ENCODE results near the gene XXYLT1. TPM values are rescaled to one million over a fixed set of nuclear protein-coding genes. Genes with fewer than 3 reads are reported as not detected.
"Not testable (repeated sequence)": the region's sequence is repeated elsewhere in the genome, so short reads cannot be mapped to it uniquely, and the experiment has no call there.

The XXYLT1 gene
- total RNA-seq, 1 experiment from 2014 or later = 7.3 TPM

DNA sequence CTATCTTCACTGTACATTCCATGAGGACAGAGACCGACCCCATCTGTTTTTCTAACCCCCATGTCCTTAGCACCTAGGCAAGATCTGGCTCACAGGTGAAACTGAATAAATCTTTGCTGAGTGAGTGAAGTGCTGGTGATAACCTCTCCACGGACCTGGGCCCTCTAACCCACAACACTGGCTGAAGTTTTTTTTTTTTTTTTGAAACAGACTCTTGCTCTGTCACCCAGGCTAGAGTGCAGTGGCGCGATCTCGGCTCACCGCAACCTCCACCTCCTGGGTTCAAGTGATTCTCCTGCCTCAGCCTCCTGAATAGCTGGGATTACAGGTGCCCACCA, 84.3 kb downstream of the XXYLT1 start:
- not testable (repeated sequence) for H3K4me1 ChIP-seq (ENCODE audit: low read length); H2AFZ ChIP-seq (ENCODE audit: low read length); H3K79me2 ChIP-seq (ENCODE audit: low read length); H3K27ac ChIP-seq (ENCODE audit: low read length); H3K4me2 ChIP-seq (ENCODE audit: low read depth, low read length, poor library complexity, severe bottlenecking); H3K9me3 ChIP-seq (ENCODE audit: low read length); H3K4me3 ChIP-seq (ENCODE audit: low read length); H3K36me3 ChIP-seq (ENCODE audit: insufficient read depth, low read length); DNase-seq; H3K9ac ChIP-seq (ENCODE audit: low read length); H3K27me3 ChIP-seq (ENCODE audit: low read length); H3K9me2 ChIP-seq (replicated peaks; ENCODE audit: insufficient read depth, low read length)
- peaks cover 64% of the 10 kb centered on the region for H4K20me1 ChIP-seq (ENCODE audit: insufficient read depth, low read depth, low read length)

GRCh38 chr3:195186041-195186709, 84.8 kb downstream of the XXYLT1 start:
- Histone ChIP-seq H3K4me2 (ENCODE audit: low read depth, low read length, poor library complexity, severe bottlenecking) (no peak overlapping the region), H3K79me2 (ENCODE audit: low read length) (no peaks in the 10 kb centered on the region), H3K27ac (ENCODE audit: low read length) (no peak overlapping the region), H2AFZ (ENCODE audit: low read length) (no peak overlapping the region), H3K27me3 (ENCODE audit: low read length) (no peaks in the 10 kb centered on the region; the same call in 1 of the 2 replicates), H4K20me1 (ENCODE audit: insufficient read depth, low read depth, low read length) (peaks cover 69% of the 10 kb centered on the region), H3K36me3 (ENCODE audit: insufficient read depth, low read length) (no peaks in the 10 kb centered on the region), H3K9ac (ENCODE audit: low read length) (no peak overlapping the region), H3K9me2 (replicated peaks; ENCODE audit: insufficient read depth, low read length) (no peaks in the 10 kb centered on the region), H3K9me3 (ENCODE audit: low read length) (no peaks in the 10 kb centered on the region; the same call in 1 of the 2 replicates), H3K4me1 (ENCODE audit: low read length) (no peaks in the 10 kb centered on the region), H3K4me3 (ENCODE audit: low read length) (no peak overlapping the region)
- no peak for DNase-seq

DNA sequence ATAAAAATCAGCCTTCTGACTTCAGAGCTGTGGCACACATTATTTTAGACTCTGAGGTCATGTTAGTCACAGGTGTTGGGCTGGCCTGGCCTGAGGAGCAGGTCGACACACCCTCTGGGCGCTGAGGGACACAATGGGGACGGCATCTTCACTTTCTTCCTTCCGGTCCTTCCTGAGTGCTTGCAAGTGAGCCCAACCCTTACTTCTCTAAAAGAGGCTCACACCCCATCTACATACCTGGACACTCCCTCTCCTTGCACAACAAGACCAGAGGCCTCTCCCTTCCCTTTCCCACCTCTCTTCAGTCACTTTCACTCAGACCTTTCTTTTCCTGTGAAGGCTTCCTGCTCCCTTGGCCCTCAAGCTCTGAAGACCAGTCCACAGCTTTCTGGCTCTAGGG, 85.4 kb downstream of the XXYLT1 start:
- Histone ChIP-seq H3K4me3 (ENCODE audit: low read length) (no peak overlapping the region), H3K27me3 (ENCODE audit: low read length) (no peaks in the 10 kb centered on the region; the same call in 1 of the 2 replicates), H3K4me1 (ENCODE audit: low read length) (no peaks in the 10 kb centered on the region), H2AFZ (ENCODE audit: low read length) (no peak overlapping the region), H3K9me3 (ENCODE audit: low read length) (no peaks in the 10 kb centered on the region), H4K20me1 (ENCODE audit: insufficient read depth, low read depth, low read length) (peaks cover 75% of the 10 kb centered on the region), H3K36me3 (ENCODE audit: insufficient read depth, low read length) (no peaks in the 10 kb centered on the region), H3K79me2 (ENCODE audit: low read length) (no peaks in the 10 kb centered on the region), H3K9me2 (replicated peaks; ENCODE audit: insufficient read depth, low read length) (no peaks in the 10 kb centered on the region), H3K27ac (ENCODE audit: low read length) (no peak overlapping the region), H3K9ac (ENCODE audit: low read length) (no peak overlapping the region), H3K4me2 (ENCODE audit: low read depth, low read length, poor library complexity, severe bottlenecking) (no peak overlapping the region)
- no peak for DNase-seq

DNA sequence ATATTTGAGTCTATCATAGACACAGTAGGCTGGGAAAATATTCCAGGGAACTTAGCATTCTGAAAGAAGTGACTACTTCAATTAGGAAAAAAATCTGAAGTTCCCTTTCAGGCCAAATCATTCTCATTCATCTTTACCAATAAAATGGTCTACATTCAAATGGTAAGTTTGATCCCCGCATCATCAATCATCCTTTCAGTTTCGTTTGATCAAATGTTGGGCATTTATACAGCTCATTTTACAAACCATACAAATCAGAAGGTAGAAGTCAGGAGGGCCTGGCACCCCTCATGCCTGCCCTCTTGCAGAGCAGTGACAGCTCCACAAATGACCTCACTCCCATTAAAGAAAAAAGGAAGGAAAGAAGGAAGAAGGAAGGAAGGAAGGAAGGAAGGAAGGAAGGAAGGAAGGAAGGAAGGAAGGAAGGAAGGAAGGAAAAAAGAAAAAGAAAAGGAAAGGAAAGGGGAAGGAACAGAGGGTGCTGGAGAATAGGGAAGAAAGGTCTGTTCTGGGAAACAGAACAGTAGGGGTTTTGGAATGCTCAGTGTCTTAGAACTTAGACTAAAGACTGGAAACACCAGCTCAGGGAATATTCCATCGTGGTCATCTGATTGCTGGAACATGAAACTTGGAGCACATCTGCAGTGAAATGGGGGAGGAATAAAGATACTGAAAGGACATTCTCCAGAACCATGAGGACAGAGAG, 86.1 kb downstream of the XXYLT1 start:
- no peak overlapping the region for H3K4me3 ChIP-seq (ENCODE audit: low read length)
- no peaks in the 10 kb centered on the region for H3K36me3 ChIP-seq (ENCODE audit: insufficient read depth, low read length)
- no peak overlapping the region for H3K27ac ChIP-seq (ENCODE audit: low read length)

DNA sequence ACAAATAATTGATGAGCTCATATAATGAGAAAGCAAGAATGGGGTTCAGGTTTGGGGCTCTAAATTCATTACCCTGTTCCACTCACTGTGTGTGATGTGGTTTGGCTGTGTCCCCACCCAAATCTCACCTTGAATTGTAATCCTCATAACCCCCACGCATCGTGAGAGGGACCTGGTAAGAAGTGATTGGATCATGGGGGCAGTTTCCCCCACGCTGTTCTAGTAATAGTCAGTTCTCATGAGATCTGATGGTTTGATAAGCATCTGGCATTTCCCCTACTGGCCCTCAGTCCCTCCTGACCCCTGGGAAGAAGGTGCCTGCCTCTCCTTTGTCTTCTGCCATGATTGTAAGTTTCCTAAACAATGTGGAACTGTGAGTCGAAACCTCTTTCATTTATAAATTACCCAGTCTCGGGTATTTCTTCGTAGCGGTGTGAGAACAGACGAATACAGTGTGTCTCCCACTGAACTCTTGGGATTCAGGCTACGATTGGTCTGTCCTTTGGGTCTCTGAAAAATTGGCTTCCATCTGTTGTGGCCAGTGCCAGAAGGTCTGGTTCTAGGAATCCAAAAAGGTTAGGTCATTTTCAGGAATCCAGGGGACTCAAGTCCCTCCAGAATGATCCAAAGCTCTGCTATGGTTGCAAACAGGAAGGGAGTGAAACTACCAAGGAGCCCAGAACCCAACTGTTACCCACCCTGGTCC, 87.7 kb downstream of the XXYLT1 start:
- H3K9ac ChIP-seq (ENCODE audit: low read length) = no peak overlapping the region
- H3K79me2 ChIP-seq (ENCODE audit: low read length) = no peaks in the 10 kb centered on the region
- no peak overlapping the region for H3K27ac ChIP-seq (ENCODE audit: low read length)
- DNase-seq = no peak
- no peaks in the 10 kb centered on the region for H3K9me3 ChIP-seq (ENCODE audit: low read length)
- no peaks in the 10 kb centered on the region for H3K36me3 ChIP-seq (ENCODE audit: insufficient read depth, low read length)
- peaks cover 66% of the 10 kb centered on the region for H4K20me1 ChIP-seq (ENCODE audit: insufficient read depth, low read depth, low read length)
- H2AFZ ChIP-seq (ENCODE audit: low read length) = no peak overlapping the region
- no peak overlapping the region for H3K4me2 ChIP-seq (ENCODE audit: low read depth, low read length, poor library complexity, severe bottlenecking)
- no peak overlapping the region for H3K4me3 ChIP-seq (ENCODE audit: low read length)
- no peaks in the 10 kb centered on the region for H3K9me2 ChIP-seq (replicated peaks; ENCODE audit: insufficient read depth, low read length)
- H3K27me3 ChIP-seq (ENCODE audit: low read length) = no peaks in the 10 kb centered on the region
- H3K4me1 ChIP-seq (ENCODE audit: low read length) = no peaks in the 10 kb centered on the region

More for the DNA sequence above, 86.1 kb downstream of the XXYLT1 start:
- H3K9ac ChIP-seq (ENCODE audit: low read length) = no peak overlapping the region
- no peaks in the 10 kb centered on the region for H3K9me3 ChIP-seq (ENCODE audit: low read length)
- H4K20me1 ChIP-seq (ENCODE audit: insufficient read depth, low read depth, low read length) = peaks cover 80% of the 10 kb centered on the region
- no peak overlapping the region for H3K4me2 ChIP-seq (ENCODE audit: low read depth, low read length, poor library complexity, severe bottlenecking)
- H2AFZ ChIP-seq (ENCODE audit: low read length) = no peak overlapping the region
- no peaks in the 10 kb centered on the region for H3K79me2 ChIP-seq (ENCODE audit: low read length)
- H3K4me1 ChIP-seq (ENCODE audit: low read length) = no peaks in the 10 kb centered on the region
- no peaks in the 10 kb centered on the region for H3K9me2 ChIP-seq (replicated peaks; ENCODE audit: insufficient read depth, low read length)
- no peak for DNase-seq
- no peaks in the 10 kb centered on the region; the same call in 1 of the 2 replicates for H3K27me3 ChIP-seq (ENCODE audit: low read length)

DNA sequence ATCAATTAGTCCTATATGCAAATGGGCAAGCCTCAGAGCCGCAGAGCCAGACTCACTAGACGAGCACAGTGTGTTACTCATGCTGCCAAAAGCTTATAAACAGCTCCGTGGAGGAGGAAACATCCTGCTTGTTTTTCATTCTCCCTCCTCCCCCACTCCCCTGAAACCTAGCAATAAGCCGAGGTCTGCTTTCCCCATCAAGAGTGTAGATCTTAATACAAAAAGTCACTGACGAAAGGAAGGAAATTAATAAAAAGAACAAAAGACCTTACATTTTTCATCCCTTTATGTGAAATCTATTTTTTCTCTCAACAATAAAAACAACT, 88.5 kb downstream of the XXYLT1 start:
- H3K9ac ChIP-seq (ENCODE audit: low read length) = no peak overlapping the region
- DNase-seq = no peak
- H3K27me3 ChIP-seq (ENCODE audit: low read length) = no peaks in the 10 kb centered on the region
- no peak overlapping the region for H3K4me2 ChIP-seq (ENCODE audit: low read depth, low read length, poor library complexity, severe bottlenecking)
- peaks cover 59% of the 10 kb centered on the region for H4K20me1 ChIP-seq (ENCODE audit: insufficient read depth, low read depth, low read length)
- H2AFZ ChIP-seq (ENCODE audit: low read length) = no peak overlapping the region
- no peak overlapping the region for H3K4me3 ChIP-seq (ENCODE audit: low read length)
- no peaks in the 10 kb centered on the region for H3K9me3 ChIP-seq (ENCODE audit: low read length)
- no peaks in the 10 kb centered on the region for H3K4me1 ChIP-seq (ENCODE audit: low read length)
- no peaks in the 10 kb centered on the region for H3K9me2 ChIP-seq (replicated peaks; ENCODE audit: insufficient read depth, low read length)
- no peaks in the 10 kb centered on the region for H3K79me2 ChIP-seq (ENCODE audit: low read length)
- no peak overlapping the region for H3K27ac ChIP-seq (ENCODE audit: low read length)
- no peaks in the 10 kb centered on the region for H3K36me3 ChIP-seq (ENCODE audit: insufficient read depth, low read length)

DNA sequence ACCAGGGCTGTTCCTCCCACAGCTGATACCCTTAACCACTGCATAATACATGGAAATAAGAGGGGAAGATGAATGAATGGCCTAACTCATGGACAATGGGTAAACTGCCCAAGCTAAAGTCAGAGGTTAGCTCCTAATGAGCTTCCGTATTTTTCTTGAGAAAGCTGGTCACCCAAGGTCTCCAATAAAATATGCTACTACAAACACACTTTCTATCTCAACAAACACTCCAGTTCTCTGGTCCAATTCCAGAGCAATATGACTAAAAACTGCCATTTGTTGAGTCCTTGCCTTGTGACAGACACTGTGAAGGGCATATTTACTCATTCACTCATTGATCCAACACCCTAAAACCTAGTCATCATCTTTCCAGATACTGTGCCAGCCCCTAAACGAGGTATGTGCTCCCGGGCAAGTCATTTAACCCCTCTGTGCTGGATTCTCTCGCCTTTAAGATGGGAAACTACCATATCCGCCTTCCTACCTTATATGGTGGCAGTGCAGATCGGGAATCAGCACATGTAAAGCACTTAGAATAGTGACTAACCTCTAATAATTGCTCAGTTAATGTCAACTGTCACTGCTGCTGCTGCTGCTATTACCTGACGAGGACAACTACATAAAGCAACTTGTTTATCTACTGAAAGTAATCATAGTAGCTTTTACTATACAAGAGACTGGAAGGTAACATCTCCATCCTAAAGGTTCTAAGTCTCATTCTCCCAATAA, 89.1 kb downstream of the XXYLT1 start:
- Histone ChIP-seq H3K4me1 (ENCODE audit: low read length) (no peaks in the 10 kb centered on the region), H4K20me1 (ENCODE audit: insufficient read depth, low read depth, low read length) (peaks cover 59% of the 10 kb centered on the region), H3K9me2 (replicated peaks; ENCODE audit: insufficient read depth, low read length) (no peaks in the 10 kb centered on the region), H3K79me2 (ENCODE audit: low read length) (no peaks in the 10 kb centered on the region), H3K27ac (ENCODE audit: low read length) (no peak overlapping the region), H3K36me3 (ENCODE audit: insufficient read depth, low read length) (no peaks in the 10 kb centered on the region), H3K9me3 (ENCODE audit: low read length) (no peaks in the 10 kb centered on the region), H3K4me3 (ENCODE audit: low read length) (no peak overlapping the region), H3K27me3 (ENCODE audit: low read length) (no peaks in the 10 kb centered on the region), H2AFZ (ENCODE audit: low read length) (no peak overlapping the region), H3K4me2 (ENCODE audit: low read depth, low read length, poor library complexity, severe bottlenecking) (no peak overlapping the region), H3K9ac (ENCODE audit: low read length) (no peak overlapping the region)
- DNase-seq = no peak

DNA sequence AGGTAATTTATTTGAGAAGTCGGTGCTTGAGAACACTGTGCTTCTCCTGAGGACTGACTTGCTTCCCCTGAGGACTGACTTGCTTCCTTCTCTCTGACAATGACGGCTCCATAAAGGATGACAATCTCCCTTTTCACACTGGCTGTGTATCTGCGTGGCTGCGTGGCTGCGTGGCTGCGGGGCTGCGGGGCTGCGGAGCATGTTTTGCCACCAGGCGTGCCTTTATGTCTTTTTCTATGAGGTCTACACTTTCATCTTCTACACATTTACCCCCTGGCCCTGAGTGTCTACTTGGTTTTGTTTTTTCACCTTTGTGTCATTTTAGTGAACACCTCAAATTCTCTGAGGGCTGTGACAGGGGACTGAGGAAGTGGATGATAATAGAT, 89.9 kb downstream of the XXYLT1 start:
- H3K27ac ChIP-seq (ENCODE audit: low read length) = no peak overlapping the region
- no peaks in the 10 kb centered on the region for H3K36me3 ChIP-seq (ENCODE audit: insufficient read depth, low read length)
- peaks cover 56% of the 10 kb centered on the region for H4K20me1 ChIP-seq (ENCODE audit: insufficient read depth, low read depth, low read length)
- no peak overlapping the region for H2AFZ ChIP-seq (ENCODE audit: low read length)
- DNase-seq = no peak
- no peaks in the 10 kb centered on the region for H3K9me2 ChIP-seq (replicated peaks; ENCODE audit: insufficient read depth, low read length)
- H3K4me1 ChIP-seq (ENCODE audit: low read length) = no peaks in the 10 kb centered on the region
- no peak overlapping the region for H3K4me3 ChIP-seq (ENCODE audit: low read length)
- no peak overlapping the region for H3K9ac ChIP-seq (ENCODE audit: low read length)
- H3K27me3 ChIP-seq (ENCODE audit: low read length) = no peaks in the 10 kb centered on the region
- H3K9me3 ChIP-seq (ENCODE audit: low read length) = no peaks in the 10 kb centered on the region
- H3K79me2 ChIP-seq (ENCODE audit: low read length) = no peaks in the 10 kb centered on the region
- no peak overlapping the region for H3K4me2 ChIP-seq (ENCODE audit: low read depth, low read length, poor library complexity, severe bottlenecking)
